GM23338 (cell line): ENCODE measurements around the gene TYMP. TPM values are rescaled to one million over a fixed set of nuclear protein-coding genes. Genes with fewer than 3 reads are reported as not detected.

Experiments
- ATAC-seq: fragments of 200-7000 bp; cut with Tn5 transposase; 3 replicates; pipeline ENCODE4 v1.9.1; 2020
- DNase-seq: peaks from one replicate; pipeline ENCODE4 v3.0.0-alpha.2; 2015; ENCODE audit warnings: low spot score
- H2AFZ ChIP-seq: fragments of 200-600 bp; sonication (generic); 2 replicates; pipeline ENCODE4 v1.8.0; 2016; ENCODE audit warnings: antibody characterized with exemption, mild to moderate bottlenecking, moderate library complexity
- H3F3A ChIP-seq: fragments of 200-600 bp; sonication (generic); replicated peaks from 2 replicates; pipeline ENCODE4 v1.8.0; 2017; ENCODE audit warnings: antibody characterized with exemption, mixed run types, low read depth
- H3K27ac ChIP-seq: fragments of 200-600 bp; sonication (generic); 2 replicates; pipeline ENCODE4 v1.6.1; 2016; ENCODE audit warnings: low read depth
- H3K27me3 ChIP-seq: fragments of 200-600 bp; sonication (generic); 2 replicates; pipeline ENCODE4 v1.8.0; 2016; ENCODE audit warnings: mild to moderate bottlenecking, mixed run types, moderate library complexity; ENCODE audit not compliant: insufficient read depth
- H3K36me3 ChIP-seq: fragments of 200-600 bp; sonication (generic); 2 replicates; pipeline ENCODE4 v1.8.0; 2016; ENCODE audit warnings: mild to moderate bottlenecking; ENCODE audit not compliant: insufficient read depth
- H3K4me1 ChIP-seq: fragments of 200-600 bp; sonication (generic); 2 replicates; pipeline ENCODE4 v1.8.0; 2016; ENCODE audit warnings: mild to moderate bottlenecking, moderate library complexity; ENCODE audit not compliant: insufficient read depth
- H3K4me2 ChIP-seq: fragments of 200-600 bp; sonication (generic); 2 replicates; pipeline ENCODE4 v1.7.1; 2017; ENCODE audit warnings: mixed run types
- H3K4me3 ChIP-seq: fragments of 200-600 bp; sonication (generic); 2 replicates; pipeline ENCODE4 v1.6.1; 2016; ENCODE audit warnings: mixed run types
- H3K79me2 ChIP-seq: fragments of 200-600 bp; sonication (generic); replicated peaks from 2 replicates; pipeline ENCODE4 v1.8.0; 2017; ENCODE audit warnings: mild to moderate bottlenecking; ENCODE audit not compliant: insufficient read depth
- H3K9me2 ChIP-seq: fragments of 200-600 bp; sonication (generic); 2 replicates; pipeline ENCODE4 v1.8.0; 2017; ENCODE audit not compliant: insufficient read depth
- H4K20me1 ChIP-seq: fragments of 200-600 bp; sonication (generic); replicated peaks from 2 replicates; pipeline ENCODE4 v1.8.0; 2017; ENCODE audit warnings: mild to moderate bottlenecking; ENCODE audit not compliant: insufficient read depth
- H3K27ac Mint-ChIP-seq: 2 replicates; pipeline ENCODE4 v1.8.0; 2020; ENCODE audit warnings: inconsistent platforms, mild to moderate bottlenecking, moderate library complexity, mixed read lengths
- H3K27me3 Mint-ChIP-seq: 3 replicates; pipeline ENCODE4 v1.8.0; 2022; ENCODE audit warnings: low read depth, mild to moderate bottlenecking, moderate library complexity, mixed read lengths, inconsistent platforms; ENCODE audit not compliant: insufficient read depth, poor library complexity
- H3K36me3 Mint-ChIP-seq: 3 replicates; pipeline ENCODE4 v1.8.0; 2021; ENCODE audit warnings: low read depth, mild to moderate bottlenecking, inconsistent platforms, moderate library complexity, mixed read lengths
- H3K4me1 Mint-ChIP-seq: 3 replicates; pipeline ENCODE4 v1.8.0; 2020; ENCODE audit warnings: mild to moderate bottlenecking, inconsistent platforms, mixed read lengths
- H3K4me3 Mint-ChIP-seq: 3 replicates; pipeline ENCODE4 v1.8.0; 2021; ENCODE audit warnings: moderate library complexity, mild to moderate bottlenecking, inconsistent platforms, mixed read lengths
- H3K9me3 Mint-ChIP-seq: 3 replicates; pipeline ENCODE4 v1.8.0; 2020; ENCODE audit warnings: moderate library complexity, mild to moderate bottlenecking, inconsistent platforms, mixed read lengths
- CREB1 ChIP-seq: fragments of 250-450 bp; sonication (Bioruptor Pico); IDR thresholded peaks from 2 replicates; pipeline ENCODE4 v1.5.0; 2020; ENCODE audit warnings: low read depth, mild to moderate bottlenecking, moderate library complexity
- EZH2 ChIP-seq: fragments of 200-600 bp; sonication (generic); IDR thresholded peaks from one replicate; pipeline ENCODE4 v1.8.0; 2017; ENCODE audit warnings: antibody characterized with exemption, mild to moderate bottlenecking, low read depth; ENCODE audit not compliant: unreplicated experiment
- EZH2phosphoT487 ChIP-seq: fragments of 200-600 bp; sonication (generic); IDR thresholded peaks from one replicate; pipeline ENCODE4 v1.8.1; 2018; ENCODE audit warnings: antibody characterized with exemption; ENCODE audit not compliant: unreplicated experiment
- JUNB ChIP-seq: IDR thresholded peaks from one replicate; pipeline ENCODE4 v1.6.1; 2016; ENCODE audit warnings: antibody characterized with exemption; ENCODE audit not compliant: unreplicated experiment
- NANOG ChIP-seq: IDR thresholded peaks from 2 replicates; pipeline ENCODE4 v1.6.1; 2016; ENCODE audit warnings: antibody characterized with exemption, borderline replicate concordance
- POLR2AphosphoS5 ChIP-seq: IDR thresholded peaks from 2 replicates; pipeline ENCODE4 v1.6.1; 2016; ENCODE audit warnings: antibody characterized with exemption, low read depth
- STAT1 ChIP-seq: IDR thresholded peaks from one replicate; pipeline ENCODE4 v1.6.1; 2016; ENCODE audit warnings: antibody characterized with exemption; ENCODE audit not compliant: unreplicated experiment
- ZNF114 ChIP-seq: fragments of 250-450 bp; sonication (Bioruptor Pico); IDR thresholded peaks from 2 replicates; pipeline ENCODE4 v1.5.0; 2020; ENCODE audit warnings: mild to moderate bottlenecking, moderate library complexity
- ZNF331 ChIP-seq: fragments of 250-450 bp; sonication (Bioruptor Pico); IDR thresholded peaks from 2 replicates; pipeline ENCODE4 v1.5.0; 2020; ENCODE audit warnings: low read depth, mild to moderate bottlenecking, moderate library complexity
- polyA plus RNA-seq: library from polyadenylated mRNA; unstranded; fragments of >200 nt; fragmentation: Nextera tagmentation; extraction: Ambion mirVana; gene quantifications from 2 replicates; pipeline ENCODE4 v1.2.1, GENCODE V29; 2016
- total RNA-seq: library from RNA; depleted of rRNA; stranded (reverse); fragments of >200 nt; shearing (Covaris generic); gene quantifications from 2 replicates; pipeline ENCODE4 v1.2.3, GENCODE V29; 2014
- TF ChIP-seq, protein P1 (sequence below): IDR thresholded peaks from one replicate; pipeline ENCODE4 v1.6.1; 2018; ENCODE audit warnings: antibody characterized with exemption; ENCODE audit not compliant: unreplicated experiment
- TF ChIP-seq, protein P2 (sequence below), 2 experiments: fragments of 200-600 bp in 1 of 2; sonication (generic) in 1 of 2; conservative IDR thresholded peaks; 2 replicates each; pipeline versions ENCODE4 v1.5.1 to v1.6.1; 2016 to 2017; ENCODE audit warnings: antibody characterized with exemption in 2 of 2, low read depth in 2 of 2, mild to moderate bottlenecking in 2 of 2, moderate library complexity in 1 of 2
- TF ChIP-seq, protein P3 (sequence below): IDR thresholded peaks from 2 replicates; pipeline ENCODE4 v1.6.1; 2016; ENCODE audit warnings: antibody characterized with exemption

TYMP gene
- total and polyA plus RNA-seq, 2 experiments from 2014 or later, result 0.28 to 1.8 TPM

DNA sequence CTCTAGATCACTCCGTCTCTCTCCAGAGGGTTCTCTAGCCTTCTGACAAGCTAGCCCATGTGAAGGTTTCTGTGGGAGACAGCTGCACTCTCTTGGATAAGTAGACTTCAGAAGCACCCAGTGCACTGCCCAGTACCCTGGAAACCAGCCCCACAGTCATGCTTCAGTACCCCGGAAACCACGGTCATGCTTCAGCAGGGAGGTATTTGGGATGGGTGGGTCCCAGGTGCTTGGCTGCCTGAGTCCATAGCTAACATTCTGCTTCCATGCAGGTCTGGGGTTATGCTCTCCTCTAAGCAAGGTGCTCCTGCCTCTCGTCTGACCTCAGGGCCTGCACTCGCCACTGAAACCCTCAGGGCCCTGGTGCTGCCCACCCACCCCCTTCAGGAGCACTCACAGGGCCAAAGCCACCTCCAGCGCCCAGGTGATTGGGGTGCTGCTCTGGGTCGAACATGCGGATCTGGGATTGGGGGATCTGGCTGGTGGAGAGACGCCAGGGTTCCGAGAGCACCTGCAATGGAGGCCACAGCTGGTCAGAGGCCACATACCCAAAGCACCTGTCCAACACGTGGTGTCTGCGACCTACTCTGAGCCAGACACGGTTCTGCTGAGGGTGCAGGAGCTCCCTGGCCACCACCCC is 40.2 kb upstream of the TYMP start:
- H3K36me3 ChIP-seq, result no peaks in the 10 kb centered on the region
- no peak overlapping the region for H2AFZ ChIP-seq
- Mint-ChIP-seq H3K4me3 (no peak overlapping the region), H3K9me3 (no peaks in the 10 kb centered on the region), H3K27ac (no peak overlapping the region), H3K4me1 (no peaks in the 10 kb centered on the region), H3K27me3 (peaks cover 5% of the 10 kb centered on the region), H3K36me3 (peaks cover 42% of the 10 kb centered on the region)
- no peak overlapping the region for H3K4me3 ChIP-seq
- no peaks in the 10 kb centered on the region for H3K27me3 ChIP-seq
- H3F3A ChIP-seq, result no peaks in the 10 kb centered on the region
- ATAC-seq (no peak), DNase-seq (no peak)
- no peaks in the 10 kb centered on the region for H3K9me2 ChIP-seq
- no peaks in the 10 kb centered on the region for H4K20me1 ChIP-seq
- H3K27ac ChIP-seq, result no peak overlapping the region
- H3K4me2 ChIP-seq, result no peak overlapping the region
- no peaks in the 10 kb centered on the region for H3K79me2 ChIP-seq
- no peak for TF ChIP-seq JUNB
- H3K4me1 ChIP-seq, result no peaks in the 10 kb centered on the region

DNA sequence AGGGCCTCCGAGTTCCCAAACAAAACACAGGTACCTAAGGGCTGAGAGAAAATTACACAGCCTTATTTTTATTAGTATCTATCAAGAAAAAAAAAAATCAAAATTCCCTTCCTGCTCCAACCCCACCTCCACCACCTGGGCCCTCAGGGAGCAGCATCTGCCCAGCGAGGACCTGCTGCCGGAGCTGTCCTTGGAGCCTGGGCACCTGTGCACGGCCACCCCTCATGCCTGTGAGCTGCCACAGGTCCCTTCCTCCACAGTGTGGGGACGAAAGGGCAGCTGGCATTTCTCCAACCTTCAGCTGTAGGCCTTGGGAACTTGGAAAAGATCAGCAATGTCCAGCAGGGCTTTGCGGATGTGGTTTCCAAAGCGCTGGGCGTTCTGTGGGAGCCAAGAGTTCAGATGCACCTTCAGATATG is 39.2 kb upstream of the TYMP start:
- no peaks in the 10 kb centered on the region for H3K36me3 ChIP-seq
- peaks cover 38% of the 10 kb centered on the region for H3K36me3 Mint-ChIP-seq
- H3K9me3 Mint-ChIP-seq, result no peaks in the 10 kb centered on the region
- peaks cover 7% of the 10 kb centered on the region; the same call in 1 of the 2 replicates for H3K27me3 ChIP-seq
- no peak overlapping the region for H3K4me3 Mint-ChIP-seq
- no peaks in the 10 kb centered on the region for H4K20me1 ChIP-seq
- no peaks in the 10 kb centered on the region for H3K4me1 Mint-ChIP-seq
- H3F3A ChIP-seq, result no peaks in the 10 kb centered on the region
- no peak for ATAC-seq
- H2AFZ ChIP-seq, result no peak overlapping the region
- H3K27ac ChIP-seq, result no peak overlapping the region
- H3K79me2 ChIP-seq, result no peaks in the 10 kb centered on the region
- peaks cover 7% of the 10 kb centered on the region for H3K27me3 Mint-ChIP-seq
- DNase-seq, result no peak
- no peaks in the 10 kb centered on the region for H3K9me2 ChIP-seq
- H3K4me2 ChIP-seq, result no peak overlapping the region
- H3K4me3 ChIP-seq, result no peak overlapping the region
- H3K27ac Mint-ChIP-seq, result no peak overlapping the region
- H3K4me1 ChIP-seq, result no peaks in the 10 kb centered on the region
- TF ChIP-seq CREB1 (CRISPR knock-in tag) (no peak), ZNF114 (no peak), NANOG (no peak), JUNB (no peak), POLR2AphosphoS5 (no peak), ZNF331 (CRISPR knock-in tag) (no peak), STAT1 (no peak), EZH2 (no peak), EZH2phosphoT487 (no peak)
- TF ChIP-seq, protein P1, sequence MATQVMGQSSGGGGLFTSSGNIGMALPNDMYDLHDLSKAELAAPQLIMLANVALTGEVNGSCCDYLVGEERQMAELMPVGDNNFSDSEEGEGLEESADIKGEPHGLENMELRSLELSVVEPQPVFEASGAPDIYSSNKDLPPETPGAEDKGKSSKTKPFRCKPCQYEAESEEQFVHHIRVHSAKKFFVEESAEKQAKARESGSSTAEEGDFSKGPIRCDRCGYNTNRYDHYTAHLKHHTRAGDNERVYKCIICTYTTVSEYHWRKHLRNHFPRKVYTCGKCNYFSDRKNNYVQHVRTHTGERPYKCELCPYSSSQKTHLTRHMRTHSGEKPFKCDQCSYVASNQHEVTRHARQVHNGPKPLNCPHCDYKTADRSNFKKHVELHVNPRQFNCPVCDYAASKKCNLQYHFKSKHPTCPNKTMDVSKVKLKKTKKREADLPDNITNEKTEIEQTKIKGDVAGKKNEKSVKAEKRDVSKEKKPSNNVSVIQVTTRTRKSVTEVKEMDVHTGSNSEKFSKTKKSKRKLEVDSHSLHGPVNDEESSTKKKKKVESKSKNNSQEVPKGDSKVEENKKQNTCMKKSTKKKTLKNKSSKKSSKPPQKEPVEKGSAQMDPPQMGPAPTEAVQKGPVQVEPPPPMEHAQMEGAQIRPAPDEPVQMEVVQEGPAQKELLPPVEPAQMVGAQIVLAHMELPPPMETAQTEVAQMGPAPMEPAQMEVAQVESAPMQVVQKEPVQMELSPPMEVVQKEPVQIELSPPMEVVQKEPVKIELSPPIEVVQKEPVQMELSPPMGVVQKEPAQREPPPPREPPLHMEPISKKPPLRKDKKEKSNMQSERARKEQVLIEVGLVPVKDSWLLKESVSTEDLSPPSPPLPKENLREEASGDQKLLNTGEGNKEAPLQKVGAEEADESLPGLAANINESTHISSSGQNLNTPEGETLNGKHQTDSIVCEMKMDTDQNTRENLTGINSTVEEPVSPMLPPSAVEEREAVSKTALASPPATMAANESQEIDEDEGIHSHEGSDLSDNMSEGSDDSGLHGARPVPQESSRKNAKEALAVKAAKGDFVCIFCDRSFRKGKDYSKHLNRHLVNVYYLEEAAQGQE, result no peak
- TF ChIP-seq, protein P2, sequence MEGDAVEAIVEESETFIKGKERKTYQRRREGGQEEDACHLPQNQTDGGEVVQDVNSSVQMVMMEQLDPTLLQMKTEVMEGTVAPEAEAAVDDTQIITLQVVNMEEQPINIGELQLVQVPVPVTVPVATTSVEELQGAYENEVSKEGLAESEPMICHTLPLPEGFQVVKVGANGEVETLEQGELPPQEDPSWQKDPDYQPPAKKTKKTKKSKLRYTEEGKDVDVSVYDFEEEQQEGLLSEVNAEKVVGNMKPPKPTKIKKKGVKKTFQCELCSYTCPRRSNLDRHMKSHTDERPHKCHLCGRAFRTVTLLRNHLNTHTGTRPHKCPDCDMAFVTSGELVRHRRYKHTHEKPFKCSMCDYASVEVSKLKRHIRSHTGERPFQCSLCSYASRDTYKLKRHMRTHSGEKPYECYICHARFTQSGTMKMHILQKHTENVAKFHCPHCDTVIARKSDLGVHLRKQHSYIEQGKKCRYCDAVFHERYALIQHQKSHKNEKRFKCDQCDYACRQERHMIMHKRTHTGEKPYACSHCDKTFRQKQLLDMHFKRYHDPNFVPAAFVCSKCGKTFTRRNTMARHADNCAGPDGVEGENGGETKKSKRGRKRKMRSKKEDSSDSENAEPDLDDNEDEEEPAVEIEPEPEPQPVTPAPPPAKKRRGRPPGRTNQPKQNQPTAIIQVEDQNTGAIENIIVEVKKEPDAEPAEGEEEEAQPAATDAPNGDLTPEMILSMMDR (conservative IDR thresholded peaks at IDR 0.05; ENCODE audit: low read depth in 2 of 2), result no peak
- TF ChIP-seq, protein P3, sequence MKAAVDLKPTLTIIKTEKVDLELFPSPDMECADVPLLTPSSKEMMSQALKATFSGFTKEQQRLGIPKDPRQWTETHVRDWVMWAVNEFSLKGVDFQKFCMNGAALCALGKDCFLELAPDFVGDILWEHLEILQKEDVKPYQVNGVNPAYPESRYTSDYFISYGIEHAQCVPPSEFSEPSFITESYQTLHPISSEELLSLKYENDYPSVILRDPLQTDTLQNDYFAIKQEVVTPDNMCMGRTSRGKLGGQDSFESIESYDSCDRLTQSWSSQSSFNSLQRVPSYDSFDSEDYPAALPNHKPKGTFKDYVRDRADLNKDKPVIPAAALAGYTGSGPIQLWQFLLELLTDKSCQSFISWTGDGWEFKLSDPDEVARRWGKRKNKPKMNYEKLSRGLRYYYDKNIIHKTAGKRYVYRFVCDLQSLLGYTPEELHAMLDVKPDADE, result no peak
